ENCODE data around the gene NCAPD2. TPM values are rescaled to one million over a fixed set of nuclear protein-coding genes. Genes with fewer than 3 reads are reported as not detected.

The NCAPD2 gene
- total RNA-seq, 1 experiment from 2014 or later = 266 TPM

DNA sequence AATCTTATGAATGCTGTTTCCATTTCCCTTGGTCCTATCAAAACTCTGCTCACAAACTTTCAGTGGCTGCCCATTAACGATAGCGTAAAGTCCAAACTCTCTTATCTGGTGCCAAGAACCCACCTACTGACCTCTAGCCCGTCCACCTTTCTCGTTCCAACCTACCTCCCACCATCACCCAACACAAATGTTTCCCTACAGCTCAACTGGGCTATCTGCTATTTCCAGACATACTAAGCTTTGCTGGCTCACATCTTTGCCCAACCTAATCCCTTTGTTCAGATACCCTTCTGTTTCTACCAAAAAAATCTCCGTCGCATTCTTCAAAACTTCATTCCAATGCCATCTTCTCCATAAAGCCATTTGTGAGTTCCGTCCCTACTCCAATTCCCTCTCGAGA is 81.7 kb downstream of the NCAPD2 start:
- Histone ChIP-seq H3K27ac (no peak overlapping the region), H3K9me2 (ENCODE audit: insufficient read depth) (no peaks in the 10 kb centered on the region), H3K9me3 (ENCODE audit: insufficient read depth, low read depth) (no peaks in the 10 kb centered on the region), H3K27me3 (ENCODE audit: insufficient read depth, low read depth) (no peaks in the 10 kb centered on the region), H3K36me3 (ENCODE audit: low read depth) (peaks cover 60% of the 10 kb centered on the region), H3K4me3 (no peak overlapping the region), H3K79me2 (ENCODE audit: low read depth) (no peaks in the 10 kb centered on the region), H4K20me1 (ENCODE audit: insufficient read depth) (no peaks in the 10 kb centered on the region; the same call in none of the 2 replicates), H3K4me2 (no peak overlapping the region), H2AFZ (no peak overlapping the region), H3F3A (ENCODE audit: insufficient read depth, low read depth) (peaks cover 60% of the 10 kb centered on the region), H3K4me1 (replicated peaks; ENCODE audit: insufficient read depth) (no peaks in the 10 kb centered on the region)
- TF ChIP-seq, protein P1, sequence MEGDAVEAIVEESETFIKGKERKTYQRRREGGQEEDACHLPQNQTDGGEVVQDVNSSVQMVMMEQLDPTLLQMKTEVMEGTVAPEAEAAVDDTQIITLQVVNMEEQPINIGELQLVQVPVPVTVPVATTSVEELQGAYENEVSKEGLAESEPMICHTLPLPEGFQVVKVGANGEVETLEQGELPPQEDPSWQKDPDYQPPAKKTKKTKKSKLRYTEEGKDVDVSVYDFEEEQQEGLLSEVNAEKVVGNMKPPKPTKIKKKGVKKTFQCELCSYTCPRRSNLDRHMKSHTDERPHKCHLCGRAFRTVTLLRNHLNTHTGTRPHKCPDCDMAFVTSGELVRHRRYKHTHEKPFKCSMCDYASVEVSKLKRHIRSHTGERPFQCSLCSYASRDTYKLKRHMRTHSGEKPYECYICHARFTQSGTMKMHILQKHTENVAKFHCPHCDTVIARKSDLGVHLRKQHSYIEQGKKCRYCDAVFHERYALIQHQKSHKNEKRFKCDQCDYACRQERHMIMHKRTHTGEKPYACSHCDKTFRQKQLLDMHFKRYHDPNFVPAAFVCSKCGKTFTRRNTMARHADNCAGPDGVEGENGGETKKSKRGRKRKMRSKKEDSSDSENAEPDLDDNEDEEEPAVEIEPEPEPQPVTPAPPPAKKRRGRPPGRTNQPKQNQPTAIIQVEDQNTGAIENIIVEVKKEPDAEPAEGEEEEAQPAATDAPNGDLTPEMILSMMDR (conservative IDR thresholded peaks at IDR 0.05) = no peak
- TF ChIP-seq EZH2 (IDR thresholded peaks at IDR 0.05; ENCODE audit: low read depth) = no peak
- no peak for DNase-seq
- intact Hi-C loops (cut with micrococcal nuclease; ENCODE audit: unreplicated experiment) = no loop called here
- POLR2A ChIA-PET (ENCODE audit: unreplicated experiment) = interaction anchor here (0.5 to 0.6 kb wide), 2 partner anchors 190 to 205 kb away, joined by 4 to 7 read pairs; no protein-coding TSS in a partner anchor
- CTCF ChIA-PET = interaction anchor here (0.7 kb wide), 2 partner anchors 25 to 38 kb away, joined by 3 to 4 read pairs; no protein-coding TSS in a partner anchor
- no TSS peak for BruUV-seq (replicated peaks)

Other genes with a start within 250 kb of the NCAPD2 start
- 86.5 and 89.9 TPM in 2 replicates for gene PLEKHG6, start 183.4 kb upstream of the NCAPD2 start, total RNA-seq (2021)
- gene TNFRSF1A, start 152.0 kb upstream of the NCAPD2 start, total RNA-seq (2021) = 144 and 165 TPM in 2 replicates
- 460 and 549 TPM in 2 replicates for gene SCNN1A, start 118.5 kb upstream of the NCAPD2 start, total RNA-seq (2021)
- 178 and 185 TPM in 2 replicates for gene LTBR, start 109.9 kb upstream of the NCAPD2 start, total RNA-seq (2021)
- gene CD27, start 49.1 kb upstream of the NCAPD2 start, total RNA-seq (2021) = not detected in 2 replicates
- gene TAPBPL, start 42.1 kb upstream of the NCAPD2 start, total RNA-seq (2021) = 26.0 and 27.8 TPM in 2 replicates
- gene VAMP1, start 23.4 kb upstream of the NCAPD2 start, total RNA-seq (2021) = 7.7 and 9.1 TPM in 2 replicates
- 432 and 456 TPM in 2 replicates for gene MRPL51, start 840 bp upstream of the NCAPD2 start, total RNA-seq (2021)
- gene GAPDH, start 40.4 kb downstream of the NCAPD2 start, total RNA-seq (2021) = 6,143 and 8,169 TPM in 2 replicates
- gene IFFO1, start 61.9 kb downstream of the NCAPD2 start, total RNA-seq (2021) = 0.65 and 0.70 TPM in 2 replicates
- gene NOP2, start 74.2 kb downstream of the NCAPD2 start, total RNA-seq (2021) = 97.5 and 101 TPM in 2 replicates
- gene CHD4, start 113.3 kb downstream of the NCAPD2 start, total RNA-seq (2021) = 359 and 373 TPM in 2 replicates
- 14.2 and 14.8 TPM in 2 replicates for gene LPAR5, start 141.9 kb downstream of the NCAPD2 start, total RNA-seq (2021)
- 4.2 and 6.1 TPM in 2 replicates for gene ACRBP, start 153.3 kb downstream of the NCAPD2 start, total RNA-seq (2021)
- 87.6 and 88.7 TPM in 2 replicates for gene ING4, start 169.0 kb downstream of the NCAPD2 start, total RNA-seq (2021)
- 74.3 and 106 TPM in 2 replicates for gene ZNF384, start 195.3 kb downstream of the NCAPD2 start, total RNA-seq (2021)
- not detected in 2 replicates for gene PIANP, start 206.7 kb downstream of the NCAPD2 start, total RNA-seq (2021)
- 88.7 and 116 TPM in 2 replicates for gene COPS7A, start 229.9 kb downstream of the NCAPD2 start, total RNA-seq (2021)